GM19193 (cell line): ENCODE data around the gene CSNK1G1.
A peak's percentile ranks its signal among the peaks of the same experiment; 100 is the strongest.

Source experiments
- POLR2A ChIP-seq: IDR thresholded peaks from 4 replicates; pipeline ENCODE4 v1.6.1; 2011; ENCODE audit not compliant: insufficient read depth, insufficient read length; ENCODE audit errors: extremely low read depth

The CSNK1G1 gene

GRCh38 chr15:64185146-64185911, 170.6 kb downstream of the CSNK1G1 start:
- no peak for TF ChIP-seq POLR2A

- TF ChIP-seq POLR2A = no peak
Measured at GRCh38 chr15:64182859-64183370, 173.1 kb downstream of the CSNK1G1 start.

GRCh38 chr15:64180235-64180824, 175.6 kb downstream of the CSNK1G1 start:
- no peak for TF ChIP-seq POLR2A

- no peak for TF ChIP-seq POLR2A
Measured at GRCh38 chr15:64166102-64166890, 189.7 kb downstream of the CSNK1G1 start.

GRCh38 chr15:64164436-64164835, 191.5 kb downstream of the CSNK1G1 start:
- no peak for TF ChIP-seq POLR2A

- TF ChIP-seq POLR2A = no peak
Measured at GRCh38 chr15:64163659-64164362, 192.2 kb downstream of the CSNK1G1 start.

GRCh38 chr15:64162869-64163658, 192.9 kb downstream of the CSNK1G1 start, which contains the start of gene PPIB:
Gene PPIB, minus strand, starts transcription at chr15:64163022. Its CDS starts 36 bp downstream, at chr15:64162986.
- peak; percentile 97 for TF ChIP-seq POLR2A

- TF ChIP-seq POLR2A = no peak
Measured at GRCh38 chr15:64162478-64162868, 193.5 kb downstream of the CSNK1G1 start.

- no peak for TF ChIP-seq POLR2A
Measured at GRCh38 chr15:64161688-64162477, 194.1 kb downstream of the CSNK1G1 start.

GRCh38 chr15:64158363-64159134, 197.4 kb downstream of the CSNK1G1 start:
- TF ChIP-seq POLR2A = peak; percentile 29

GRCh38 chr15:64157599-64158125, 198.3 kb downstream of the CSNK1G1 start:
- TF ChIP-seq POLR2A = no peak

GRCh38 chr15:64156652-64157331, 199.2 kb downstream of the CSNK1G1 start:
- no peak for TF ChIP-seq POLR2A
